ENCODE results near the gene KRTAP10-1.
"Not testable (repeated sequence)": the region's sequence is repeated elsewhere in the genome, so short reads cannot be mapped to it uniquely, and the experiment has no call there.

KRTAP10-1 gene

DNA sequence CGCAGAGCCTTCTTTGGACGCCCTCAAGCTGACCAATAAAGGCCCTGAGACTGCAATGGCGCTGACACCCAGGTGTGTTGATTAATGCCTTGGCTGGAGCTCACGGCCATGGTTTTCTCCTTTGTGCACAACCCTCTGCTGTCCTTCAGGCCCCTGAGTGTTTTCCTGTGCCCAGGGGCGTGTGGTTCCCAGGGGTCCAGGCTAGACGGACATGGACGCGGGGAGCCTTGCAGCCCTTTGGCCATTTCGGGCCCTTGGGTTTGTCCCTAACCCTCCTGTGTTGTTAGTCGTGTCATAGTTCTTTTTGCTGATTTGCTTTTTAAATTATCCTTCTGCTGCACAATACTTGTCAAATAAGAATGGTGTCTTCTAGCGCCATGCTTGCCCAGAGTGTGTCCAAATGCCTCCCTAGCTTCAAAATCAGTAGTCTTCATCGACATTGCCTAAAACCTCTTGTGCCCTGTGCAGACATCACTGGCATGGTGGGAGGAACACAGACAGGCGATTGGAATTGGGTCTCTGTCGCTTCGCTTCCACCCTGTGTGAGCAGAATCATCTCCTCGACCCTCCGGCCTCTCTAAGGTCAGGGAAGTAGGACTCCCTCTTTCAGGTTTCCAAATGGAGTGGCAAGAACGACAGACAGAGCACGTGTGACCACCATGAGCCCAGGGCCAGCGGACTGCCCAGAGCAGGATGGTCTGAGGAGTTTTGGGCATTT, 35.5 kb upstream of the KRTAP10-1 start:
- TF ChIP-seq CTCF (IDR thresholded peaks at IDR 0.05; ENCODE audit: low read depth, low read length, missing control alignments): no peak
- in situ Hi-C loops (cut with HindIII; ENCODE audit: low sequenced_read_pairs): no loop called here
- no peak for DNase-seq (ENCODE audit: low read depth)
- H3K4me3 ChIP-seq (ENCODE audit: low read depth, low read length): no peak overlapping the region

- no peak for DNase-seq (ENCODE audit: low read depth)
- no peak overlapping the region for H3K4me3 ChIP-seq (ENCODE audit: low read depth, low read length)
- in situ Hi-C loops (cut with HindIII; ENCODE audit: low sequenced_read_pairs): no loop called here
- TF ChIP-seq CTCF (IDR thresholded peaks at IDR 0.05; ENCODE audit: low read depth, low read length, missing control alignments): no peak
These were observed 34.7 kb upstream of the KRTAP10-1 start for GRCh38 chr21:44574457-44575306.

DNA sequence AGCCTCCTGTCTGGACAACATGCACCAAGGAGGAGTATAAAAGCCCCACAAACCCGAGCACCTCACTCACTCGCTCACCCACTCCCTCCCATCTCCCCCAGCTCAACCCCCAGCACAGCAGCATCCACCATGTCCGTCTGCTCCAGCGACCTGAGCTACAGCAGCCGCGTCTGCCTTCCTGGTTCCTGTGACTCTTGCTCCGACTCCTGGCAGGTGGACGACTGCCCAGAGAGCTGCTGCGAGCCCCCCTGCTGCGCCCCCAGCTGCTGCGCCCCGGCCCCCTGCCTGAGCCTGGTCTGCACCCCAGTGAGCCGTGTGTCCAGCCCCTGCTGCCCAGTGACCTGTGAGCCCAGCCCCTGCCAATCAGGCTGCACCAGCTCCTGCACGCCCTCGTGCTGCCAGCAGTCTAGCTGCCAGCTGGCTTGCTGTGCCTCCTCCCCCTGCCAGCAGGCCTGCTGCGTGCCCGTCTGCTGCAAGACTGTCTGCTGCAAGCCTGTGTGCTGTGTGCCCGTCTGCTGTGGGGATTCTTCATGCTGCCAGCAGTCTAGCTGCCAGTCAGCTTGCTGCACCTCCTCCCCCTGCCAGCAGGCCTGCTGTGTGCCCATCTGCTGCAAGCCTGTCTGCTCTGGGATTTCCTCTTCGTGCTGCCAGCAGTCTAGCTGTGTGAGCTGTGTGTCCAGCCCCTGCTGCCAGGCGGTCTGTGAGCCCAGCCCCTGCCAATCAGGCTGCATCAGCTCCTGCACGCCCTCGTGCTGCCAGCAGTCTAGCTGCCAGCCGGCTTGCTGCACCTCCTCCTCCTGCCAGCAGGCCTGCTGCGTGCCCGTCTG, 33.8 kb upstream of the KRTAP10-1 start, which contains the start of gene KRTAP10-4:
Gene KRTAP10-4 (plus strand): TSS at position 100 of the 827 bp plus-strand sequence. CDS start 30 bp downstream, at position 130.
- DNase-seq (ENCODE audit: low read depth); in situ Hi-C loops (cut with HindIII; ENCODE audit: low sequenced_read_pairs); H3K4me3 ChIP-seq (ENCODE audit: low read depth, low read length): not testable (repeated sequence)

DNA sequence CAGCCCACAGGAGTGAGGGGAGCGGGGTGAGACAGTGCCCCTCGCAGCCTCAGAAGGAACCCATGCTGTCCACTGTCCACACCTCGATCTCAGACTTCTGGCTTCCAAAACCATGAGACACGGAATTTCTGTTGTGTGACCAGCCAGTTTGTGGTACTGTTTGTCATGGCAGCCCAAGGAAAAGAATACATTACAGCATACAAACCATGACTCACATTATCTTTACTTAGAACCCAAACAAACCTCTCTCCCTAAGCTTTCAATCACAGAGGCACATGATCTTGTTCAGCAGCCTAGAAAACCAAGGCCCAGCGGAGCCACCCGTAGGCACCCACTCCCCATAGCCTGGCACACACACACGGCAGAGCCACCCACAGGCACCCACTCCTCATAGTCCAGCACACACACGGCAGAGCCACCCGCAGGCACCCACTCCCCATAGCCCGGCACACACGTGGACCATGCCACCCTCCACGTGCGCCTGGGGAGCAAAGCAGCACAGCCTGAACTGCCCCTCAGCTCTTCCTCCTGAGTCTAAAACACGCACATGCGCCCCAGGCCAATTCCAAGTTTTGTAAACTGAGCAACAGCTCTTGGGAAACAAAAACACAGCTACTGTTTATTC, 33.1 kb upstream of the KRTAP10-1 start:
- in situ Hi-C loops (cut with HindIII; ENCODE audit: low sequenced_read_pairs): no loop called here
- no peak for TF ChIP-seq CTCF (IDR thresholded peaks at IDR 0.05; ENCODE audit: low read depth, low read length, missing control alignments)
- no peak overlapping the region for H3K4me3 ChIP-seq (ENCODE audit: low read depth, low read length)
- DNase-seq (ENCODE audit: low read depth): no peak

GRCh38 chr21:44571844-44572782, 32.1 kb upstream of the KRTAP10-1 start:
- TF ChIP-seq CTCF (IDR thresholded peaks at IDR 0.05; ENCODE audit: low read depth, low read length, missing control alignments): no peak
- DNase-seq (ENCODE audit: low read depth): no peak
- H3K4me3 ChIP-seq (ENCODE audit: low read depth, low read length): no peak overlapping the region
- in situ Hi-C loops (cut with HindIII; ENCODE audit: low sequenced_read_pairs): no loop called here

DNA sequence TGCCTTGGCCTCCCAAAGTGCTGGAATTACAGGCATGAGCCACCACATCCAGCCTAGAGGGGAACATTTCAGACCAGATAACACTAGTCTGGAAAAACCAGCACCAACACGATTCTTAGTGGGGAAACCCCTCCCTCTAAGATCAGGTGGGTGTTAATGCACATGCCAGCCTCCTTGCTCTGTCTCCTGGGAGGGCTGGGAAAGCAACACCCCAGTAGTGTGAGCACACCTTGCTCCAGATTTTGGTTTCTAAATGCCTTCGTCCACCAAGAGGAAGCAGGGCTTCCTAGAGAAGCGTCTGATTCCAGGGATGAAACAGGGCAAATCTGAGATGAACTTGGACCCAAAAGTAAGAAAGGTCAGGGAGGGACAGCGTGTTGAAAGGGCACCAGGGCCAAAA, 31.3 kb upstream of the KRTAP10-1 start:
- no peak for DNase-seq (ENCODE audit: low read depth)
- no peak overlapping the region for H3K4me3 ChIP-seq (ENCODE audit: low read depth, low read length)
- in situ Hi-C loops (cut with HindIII; ENCODE audit: low sequenced_read_pairs): no loop called here
- no peak for TF ChIP-seq CTCF (IDR thresholded peaks at IDR 0.05; ENCODE audit: low read depth, low read length, missing control alignments)
